OCI-LY1 (cell line): ENCODE data around the gene SEMA5A.

Experiments
- H2AFZ ChIP-seq: fragments of 200-600 bp; sonication (generic), shearing (Covaris generic); 2 replicates; pipeline ENCODE4 v1.6.0; 2014; ENCODE audit warnings: antibody characterized with exemption, mild to moderate bottlenecking, low read length
- H3F3A ChIP-seq: fragments of 200-600 bp; sonication (generic), shearing (Covaris generic); 2 replicates; pipeline ENCODE4 v1.6.0; 2014; ENCODE audit warnings: mild to moderate bottlenecking, antibody characterized with exemption, low read length, moderate library complexity; ENCODE audit not compliant: insufficient read depth
- H3K27ac ChIP-seq: fragments of 200-600 bp; sonication (generic); 2 replicates; pipeline ENCODE4 v1.5.1; 2014; ENCODE audit warnings: low read length, mixed run types, mild to moderate bottlenecking, low read depth; ENCODE audit not compliant: poor library complexity, severe bottlenecking
- H3K27me3 ChIP-seq: fragments of 200-600 bp; sonication (generic); 2 replicates; pipeline ENCODE4 v1.6.0; 2014; ENCODE audit warnings: antibody characterized with exemption, mild to moderate bottlenecking, low read length, moderate library complexity; ENCODE audit not compliant: insufficient read depth
- H3K36me3 ChIP-seq: fragments of 200-600 bp; sonication (generic); 2 replicates; pipeline ENCODE4 v1.6.1; 2014; ENCODE audit warnings: mild to moderate bottlenecking, antibody characterized with exemption, low read length, moderate library complexity, mixed read lengths; ENCODE audit not compliant: insufficient read depth
- H3K4me1 ChIP-seq: fragments of 200-600 bp; sonication (generic); 2 replicates; pipeline ENCODE4 v1.5.1; 2014; ENCODE audit warnings: mild to moderate bottlenecking, low read length, moderate library complexity; ENCODE audit not compliant: insufficient read depth, severe bottlenecking
- H3K4me2 ChIP-seq: fragments of 200-600 bp; sonication (generic), shearing (Covaris generic); 2 replicates; pipeline ENCODE4 v1.6.1; 2014; ENCODE audit warnings: low read length
- H3K4me3 ChIP-seq: fragments of 200-600 bp; sonication (generic); 2 replicates; pipeline ENCODE4 v1.5.1; 2014; ENCODE audit warnings: low read length, low read depth, mild to moderate bottlenecking, mixed read lengths; ENCODE audit not compliant: poor library complexity, severe bottlenecking
- H3K79me2 ChIP-seq: fragments of 200-600 bp; shearing (Covaris generic); 2 replicates; pipeline ENCODE4 v1.6.1; 2016; ENCODE audit warnings: mixed run types, low read length, mixed read lengths; ENCODE audit not compliant: insufficient read depth
- H3K9ac ChIP-seq: fragments of 200-600 bp; sonication (generic), shearing (Covaris generic); 2 replicates; pipeline ENCODE4 v1.6.1; 2014; ENCODE audit warnings: mild to moderate bottlenecking, low read length, mixed read lengths
- H3K9me2 ChIP-seq: fragments of 200-600 bp; sonication (generic), shearing (Covaris generic); 2 replicates; pipeline ENCODE4 v1.6.1; 2014; ENCODE audit warnings: low read depth, mild to moderate bottlenecking, low read length, mixed read lengths
- H3K9me3 ChIP-seq: fragments of 200-600 bp; shearing (Covaris generic); 2 replicates; pipeline ENCODE4 v1.6.1; 2014; ENCODE audit warnings: low read length, mixed read lengths
- H4K20me1 ChIP-seq: fragments of 200-600 bp; sonication (generic), shearing (Covaris generic); 2 replicates; pipeline ENCODE4 v1.6.0; 2016; ENCODE audit warnings: mild to moderate bottlenecking, low read length; ENCODE audit not compliant: insufficient read depth
- EZH2 ChIP-seq: fragments of 200-600 bp; sonication (generic), shearing (Covaris generic); IDR thresholded peaks from 2 replicates; pipeline ENCODE4 v1.8.0; 2017; ENCODE audit warnings: borderline replicate concordance, mixed run types, mild to moderate bottlenecking, antibody characterized with exemption, low read length, moderate library complexity, mixed read lengths
- TF ChIP-seq, protein P1 (sequence below): fragments of 200-600 bp; sonication (generic), shearing (Covaris generic); IDR thresholded peaks from 2 replicates; pipeline ENCODE4 v1.5.1; 2017; ENCODE audit warnings: mild to moderate bottlenecking, antibody characterized with exemption, low read length, moderate library complexity, mixed read lengths

The SEMA5A gene

DNA sequence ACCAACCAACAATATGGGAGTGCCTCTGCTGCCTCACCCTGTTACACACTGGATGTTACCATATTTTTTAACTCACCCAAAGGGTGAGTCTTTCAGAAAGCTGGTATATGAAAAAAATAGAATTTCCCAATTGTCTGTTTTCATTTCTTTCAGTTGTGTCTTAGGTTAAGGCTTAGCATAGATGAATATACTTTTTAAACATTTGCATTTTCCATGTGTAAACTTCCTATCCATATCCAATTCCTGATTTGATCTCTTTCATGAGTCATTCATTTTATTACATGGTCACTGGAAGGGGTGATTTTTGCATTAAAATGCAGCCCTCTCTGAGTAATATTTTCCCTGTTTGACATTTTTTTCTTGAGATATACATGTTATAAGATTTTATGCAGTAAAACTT lies 406.5 kb downstream of the SEMA5A start:
- Histone ChIP-seq H2AFZ (no peak overlapping the region), H4K20me1 (no peaks in the 10 kb centered on the region), H3K27ac (no peak overlapping the region), H3K27me3 (no peaks in the 10 kb centered on the region), H3K79me2 (no peaks in the 10 kb centered on the region), H3K4me1 (no peaks in the 10 kb centered on the region), H3K4me3 (no peak overlapping the region), H3K4me2 (no peak overlapping the region), H3K9ac (no peak overlapping the region), H3K9me3 (no peaks in the 10 kb centered on the region), H3K9me2 (no peaks in the 10 kb centered on the region), H3F3A (no peaks in the 10 kb centered on the region), H3K36me3 (no peaks in the 10 kb centered on the region)
- TF ChIP-seq EZH2, result no peak
- TF ChIP-seq, protein P1, sequence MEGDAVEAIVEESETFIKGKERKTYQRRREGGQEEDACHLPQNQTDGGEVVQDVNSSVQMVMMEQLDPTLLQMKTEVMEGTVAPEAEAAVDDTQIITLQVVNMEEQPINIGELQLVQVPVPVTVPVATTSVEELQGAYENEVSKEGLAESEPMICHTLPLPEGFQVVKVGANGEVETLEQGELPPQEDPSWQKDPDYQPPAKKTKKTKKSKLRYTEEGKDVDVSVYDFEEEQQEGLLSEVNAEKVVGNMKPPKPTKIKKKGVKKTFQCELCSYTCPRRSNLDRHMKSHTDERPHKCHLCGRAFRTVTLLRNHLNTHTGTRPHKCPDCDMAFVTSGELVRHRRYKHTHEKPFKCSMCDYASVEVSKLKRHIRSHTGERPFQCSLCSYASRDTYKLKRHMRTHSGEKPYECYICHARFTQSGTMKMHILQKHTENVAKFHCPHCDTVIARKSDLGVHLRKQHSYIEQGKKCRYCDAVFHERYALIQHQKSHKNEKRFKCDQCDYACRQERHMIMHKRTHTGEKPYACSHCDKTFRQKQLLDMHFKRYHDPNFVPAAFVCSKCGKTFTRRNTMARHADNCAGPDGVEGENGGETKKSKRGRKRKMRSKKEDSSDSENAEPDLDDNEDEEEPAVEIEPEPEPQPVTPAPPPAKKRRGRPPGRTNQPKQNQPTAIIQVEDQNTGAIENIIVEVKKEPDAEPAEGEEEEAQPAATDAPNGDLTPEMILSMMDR, result no peak

DNA sequence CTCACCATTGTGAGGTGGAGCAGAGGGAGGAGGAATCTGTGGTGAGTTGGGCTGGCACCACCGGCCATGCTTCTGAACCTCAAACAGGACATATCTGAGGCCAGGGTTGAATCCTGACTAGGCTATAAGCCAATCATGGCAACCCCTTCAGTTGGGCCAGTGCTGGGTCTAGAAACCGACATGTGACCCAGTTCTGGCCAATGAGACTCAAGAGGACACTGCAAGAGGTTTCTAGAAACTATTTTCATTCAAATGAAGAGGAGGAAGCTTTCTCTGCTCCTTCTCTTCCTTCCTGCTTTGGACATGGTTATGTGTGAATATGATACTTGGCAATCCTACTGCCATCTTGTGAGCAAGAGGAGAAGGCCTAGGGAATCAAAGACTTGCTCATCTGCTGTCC lies 417.7 kb downstream of the SEMA5A start:
- Histone ChIP-seq H3K9me3 (no peaks in the 10 kb centered on the region), H3K27ac (no peak overlapping the region), H3K4me2 (no peak overlapping the region), H3K4me3 (no peak overlapping the region), H4K20me1 (no peaks in the 10 kb centered on the region), H3K9me2 (no peaks in the 10 kb centered on the region), H3K4me1 (no peaks in the 10 kb centered on the region), H3K27me3 (no peaks in the 10 kb centered on the region), H2AFZ (no peak overlapping the region), H3K9ac (no peak overlapping the region), H3K79me2 (no peaks in the 10 kb centered on the region), H3K36me3 (no peaks in the 10 kb centered on the region), H3F3A (no peaks in the 10 kb centered on the region)
- no peak for TF ChIP-seq EZH2
- TF ChIP-seq, protein P1, result no peak

DNA sequence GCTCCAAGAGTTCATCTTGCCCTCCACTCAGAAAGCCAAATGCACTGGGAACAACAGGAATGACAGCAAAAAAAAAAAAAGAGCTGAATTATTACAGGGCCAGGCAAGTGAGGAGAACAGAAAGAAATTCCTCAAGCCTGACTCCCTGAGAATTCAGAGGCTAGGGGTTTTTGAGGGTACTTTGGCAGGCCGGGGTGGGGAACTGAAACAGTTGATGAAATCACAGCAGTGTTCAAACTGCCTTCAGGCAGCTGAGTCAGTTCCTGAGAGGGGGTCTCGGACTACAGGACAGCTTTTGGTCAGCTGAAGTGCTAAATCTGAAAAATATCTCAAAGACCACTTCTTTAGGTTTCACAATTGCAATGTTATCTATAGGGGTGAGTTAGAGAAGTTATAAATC lies 419.4 kb downstream of the SEMA5A start:
- H3K9ac ChIP-seq, result no peak overlapping the region
- H3K4me2 ChIP-seq, result no peak overlapping the region
- no peak overlapping the region for H2AFZ ChIP-seq
- H3F3A ChIP-seq, result no peaks in the 10 kb centered on the region
- H4K20me1 ChIP-seq, result no peaks in the 10 kb centered on the region
- H3K4me1 ChIP-seq, result no peaks in the 10 kb centered on the region
- no peak overlapping the region for H3K27ac ChIP-seq
- no peaks in the 10 kb centered on the region for H3K9me2 ChIP-seq
- no peaks in the 10 kb centered on the region for H3K9me3 ChIP-seq
- TF ChIP-seq EZH2, result no peak
- TF ChIP-seq, protein P1, result no peak
- H3K36me3 ChIP-seq, result no peaks in the 10 kb centered on the region
- H3K79me2 ChIP-seq, result no peaks in the 10 kb centered on the region
- H3K27me3 ChIP-seq, result no peaks in the 10 kb centered on the region; the same call in 1 of the 2 replicates
- H3K4me3 ChIP-seq, result no peak overlapping the region
